HL-60/S4 (cell line): Measurements from ENCODE around the gene MRGPRG.

Source experiments
- in situ Hi-C: fragments of 300-500 bp; cut with MboI; formaldehyde crosslinking; loops from 2 replicates; pipeline ENCODE4 v1.14.3; 2022; ENCODE audit warnings: low sequenced_read_pairs

MRGPRG gene

GRCh38 chr11:3225826-3226750 lies 7.5 kb upstream of the MRGPRG start:
- in situ Hi-C loops, result no loop called here

GRCh38 chr11:3225159-3225758 lies 6.6 kb upstream of the MRGPRG start:
- in situ Hi-C loops, result no loop called here

- in situ Hi-C loops, result no loop called here
Observed at GRCh38 chr11:3224401-3225057, 5.9 kb upstream of the MRGPRG start.

- in situ Hi-C loops, result no loop called here
Observed at GRCh38 chr11:3223932-3224381, 5.3 kb upstream of the MRGPRG start.

- in situ Hi-C loops, result no loop called here
Observed at GRCh38 chr11:3222941-3223915, 4.6 kb upstream of the MRGPRG start.

- in situ Hi-C loops, result no loop called here
Observed at GRCh38 chr11:3222003-3222855, 3.6 kb upstream of the MRGPRG start.

- in situ Hi-C loops, result no loop called here
Observed at GRCh38 chr11:3221408-3222002, 2.9 kb upstream of the MRGPRG start.

- in situ Hi-C loops, result no loop called here
Observed at GRCh38 chr11:3220521-3221407, 2.2 kb upstream of the MRGPRG start.

- in situ Hi-C loops, result no loop called here
Observed at GRCh38 chr11:3220101-3220500, 1.5 kb upstream of the MRGPRG start.

GRCh38 chr11:3219281-3219892 lies 774 bp upstream of the MRGPRG start:
- in situ Hi-C loops, result loop anchor here (10.0 kb wide), 1 partner anchor 105 kb away; no protein-coding TSS in a partner anchor

- in situ Hi-C loops, result loop anchor here (10.0 kb wide), 1 partner anchor 103 kb away; no protein-coding TSS in a partner anchor
Observed at GRCh38 chr11:3217818-3218482, 663 bp downstream of the MRGPRG start.

- in situ Hi-C loops, result loop anchor here (10.0 kb wide), 1 partner anchor 101 kb away; no protein-coding TSS in a partner anchor
Observed at GRCh38 chr11:3216027-3216525, 2.5 kb downstream of the MRGPRG start.

GRCh38 chr11:3215346-3216026 lies 3.1 kb downstream of the MRGPRG start:
- in situ Hi-C loops, result loop anchor here (10.0 kb wide), 1 partner anchor 101 kb away; no protein-coding TSS in a partner anchor

GRCh38 chr11:3214420-3214699 lies 4.3 kb downstream of the MRGPRG start:
- in situ Hi-C loops, result loop anchor here (10.0 kb wide), 1 partner anchor 100 kb away; no protein-coding TSS in a partner anchor

- in situ Hi-C loops, result loop anchor here (10.0 kb wide), 1 partner anchor 99 kb away; no protein-coding TSS in a partner anchor
Observed at GRCh38 chr11:3213659-3214419, 4.8 kb downstream of the MRGPRG start.
